ENCODE data around the gene WDFY4.

WDFY4 gene

DNA sequence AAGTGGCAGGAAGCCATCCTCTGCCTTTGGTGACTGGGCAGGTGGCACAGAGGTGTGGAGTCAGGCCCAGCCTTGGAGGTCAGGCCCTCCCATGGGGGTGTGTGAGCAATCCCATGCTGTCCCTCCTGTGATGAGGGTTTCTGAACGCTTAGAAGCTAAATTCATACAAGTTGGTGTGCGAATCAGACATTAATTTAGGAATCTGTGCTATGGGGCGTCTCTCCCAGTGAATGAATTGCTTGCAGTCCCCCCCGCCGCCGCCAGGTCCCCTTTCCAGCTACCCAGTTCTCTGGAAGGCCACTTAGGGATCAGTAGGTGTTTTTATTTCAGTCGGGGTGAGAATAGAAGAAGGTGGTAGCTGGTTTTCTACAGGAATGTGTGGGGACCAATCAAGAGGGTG lies 217.4 kb downstream of the WDFY4 start:
- DNase-seq (ENCODE audit: low spot score), result no peak
- Histone ChIP-seq H3K36me3 (ENCODE audit: low read depth) (no peaks in the 10 kb centered on the region), H3K27ac (ENCODE audit: poor library complexity, severe bottlenecking) (no peak overlapping the region), H3K9me3 (ENCODE audit: severe bottlenecking) (no peaks in the 10 kb centered on the region), H3K4me3 (ENCODE audit: severe bottlenecking) (no peak overlapping the region), H3K4me1 (ENCODE audit: insufficient read depth, poor library complexity, severe bottlenecking) (no peaks in the 10 kb centered on the region), H3K27me3 (ENCODE audit: insufficient read depth, poor library complexity, severe bottlenecking) (no peaks in the 10 kb centered on the region)
- TF ChIP-seq, protein P1, sequence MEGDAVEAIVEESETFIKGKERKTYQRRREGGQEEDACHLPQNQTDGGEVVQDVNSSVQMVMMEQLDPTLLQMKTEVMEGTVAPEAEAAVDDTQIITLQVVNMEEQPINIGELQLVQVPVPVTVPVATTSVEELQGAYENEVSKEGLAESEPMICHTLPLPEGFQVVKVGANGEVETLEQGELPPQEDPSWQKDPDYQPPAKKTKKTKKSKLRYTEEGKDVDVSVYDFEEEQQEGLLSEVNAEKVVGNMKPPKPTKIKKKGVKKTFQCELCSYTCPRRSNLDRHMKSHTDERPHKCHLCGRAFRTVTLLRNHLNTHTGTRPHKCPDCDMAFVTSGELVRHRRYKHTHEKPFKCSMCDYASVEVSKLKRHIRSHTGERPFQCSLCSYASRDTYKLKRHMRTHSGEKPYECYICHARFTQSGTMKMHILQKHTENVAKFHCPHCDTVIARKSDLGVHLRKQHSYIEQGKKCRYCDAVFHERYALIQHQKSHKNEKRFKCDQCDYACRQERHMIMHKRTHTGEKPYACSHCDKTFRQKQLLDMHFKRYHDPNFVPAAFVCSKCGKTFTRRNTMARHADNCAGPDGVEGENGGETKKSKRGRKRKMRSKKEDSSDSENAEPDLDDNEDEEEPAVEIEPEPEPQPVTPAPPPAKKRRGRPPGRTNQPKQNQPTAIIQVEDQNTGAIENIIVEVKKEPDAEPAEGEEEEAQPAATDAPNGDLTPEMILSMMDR (IDR thresholded peaks at IDR 0.05; ENCODE audit: poor library complexity, severe bottlenecking), result no peak
- no peak for ATAC-seq (ENCODE audit: low read depth)

DNA sequence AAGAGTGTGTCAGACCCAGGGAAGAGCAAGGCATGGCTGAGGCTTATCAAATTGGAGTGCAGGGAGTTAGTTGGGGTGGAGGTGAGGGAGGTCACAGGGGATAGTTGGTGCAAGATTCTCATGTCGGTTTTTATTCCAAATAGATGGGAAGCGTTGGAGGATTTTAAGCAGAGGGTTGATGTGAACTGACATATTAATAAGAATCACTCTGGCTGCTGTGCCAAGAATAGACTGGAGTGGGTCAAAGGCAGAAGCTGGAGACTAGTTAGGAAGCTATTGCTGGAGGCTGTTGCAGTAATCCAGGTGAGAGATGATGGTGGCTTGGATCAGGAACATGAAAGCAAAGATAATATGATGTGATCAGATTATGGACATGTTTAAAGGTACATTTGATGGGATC lies 218.5 kb downstream of the WDFY4 start:
- H3K27me3 ChIP-seq (ENCODE audit: insufficient read depth, poor library complexity, severe bottlenecking), result no peaks in the 10 kb centered on the region
- ATAC-seq (ENCODE audit: low read depth) (no peak), DNase-seq (ENCODE audit: low spot score) (no peak)
- H3K4me1 ChIP-seq (ENCODE audit: insufficient read depth, poor library complexity, severe bottlenecking), result no peaks in the 10 kb centered on the region
- H3K36me3 ChIP-seq (ENCODE audit: low read depth), result no peaks in the 10 kb centered on the region
- TF ChIP-seq, protein P1 (IDR thresholded peaks at IDR 0.05; ENCODE audit: poor library complexity, severe bottlenecking), result no peak
- H3K9me3 ChIP-seq (ENCODE audit: severe bottlenecking), result no peaks in the 10 kb centered on the region
- H3K4me3 ChIP-seq (ENCODE audit: severe bottlenecking), result no peak overlapping the region
- no peak overlapping the region for H3K27ac ChIP-seq (ENCODE audit: poor library complexity, severe bottlenecking)

DNA sequence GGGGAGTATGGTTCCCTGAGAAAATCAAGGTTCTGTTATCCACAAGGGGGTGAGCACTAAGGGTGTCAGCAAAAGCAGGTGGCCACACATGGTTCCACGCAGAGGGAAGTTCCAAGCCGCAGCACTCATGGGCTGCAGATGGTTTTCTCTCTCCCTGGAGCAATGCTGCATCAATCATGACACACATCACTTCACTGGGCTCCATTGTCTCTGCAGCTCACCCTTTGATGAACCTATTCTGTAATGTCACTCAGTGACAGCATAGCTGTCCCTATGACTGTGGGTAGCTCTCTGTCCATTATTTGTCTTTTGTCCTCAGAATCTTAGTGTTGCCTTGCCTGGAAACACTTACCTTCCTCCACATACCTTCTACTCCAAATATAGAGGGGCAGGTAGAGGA lies 220.2 kb downstream of the WDFY4 start:
- TF ChIP-seq, protein P1 (IDR thresholded peaks at IDR 0.05; ENCODE audit: poor library complexity, severe bottlenecking), result no peak
- no peak for DNase-seq (ENCODE audit: low spot score)
- no peaks in the 10 kb centered on the region for H3K27me3 ChIP-seq (ENCODE audit: insufficient read depth, poor library complexity, severe bottlenecking)

DNA sequence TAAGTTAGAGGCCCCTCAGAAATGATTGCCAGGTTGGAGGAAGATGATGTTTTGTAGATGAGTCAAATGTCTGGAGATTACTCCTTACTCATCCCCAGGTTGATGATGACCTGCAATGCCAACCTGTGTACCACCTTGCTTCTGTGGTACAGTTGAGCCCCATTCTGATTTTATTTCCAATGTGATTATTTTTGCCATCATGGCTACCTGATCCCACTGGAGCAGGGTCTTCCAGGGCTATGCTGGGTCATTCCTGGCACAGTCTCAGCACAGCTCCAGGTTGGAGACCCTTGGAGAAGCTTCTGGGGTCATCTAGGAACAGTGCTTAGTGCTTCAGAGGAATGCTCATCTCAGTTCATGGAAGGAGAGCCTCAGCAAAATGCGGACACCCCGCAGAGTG lies 220.6 kb downstream of the WDFY4 start:
- H3K36me3 ChIP-seq (ENCODE audit: low read depth), result no peaks in the 10 kb centered on the region
- TF ChIP-seq, protein P1 (IDR thresholded peaks at IDR 0.05; ENCODE audit: poor library complexity, severe bottlenecking), result no peak
- H3K4me3 ChIP-seq (ENCODE audit: severe bottlenecking), result no peak overlapping the region
- H3K27ac ChIP-seq (ENCODE audit: poor library complexity, severe bottlenecking), result no peak overlapping the region
- ATAC-seq (ENCODE audit: low read depth) (no peak), DNase-seq (ENCODE audit: low spot score) (no peak)
- no peaks in the 10 kb centered on the region for H3K9me3 ChIP-seq (ENCODE audit: severe bottlenecking)
- no peaks in the 10 kb centered on the region for H3K27me3 ChIP-seq (ENCODE audit: insufficient read depth, poor library complexity, severe bottlenecking)
- H3K4me1 ChIP-seq (ENCODE audit: insufficient read depth, poor library complexity, severe bottlenecking), result no peaks in the 10 kb centered on the region

More for the DNA sequence above, 220.2 kb downstream of the WDFY4 start:
- Histone ChIP-seq H3K27ac (ENCODE audit: poor library complexity, severe bottlenecking) (no peak overlapping the region), H3K4me1 (ENCODE audit: insufficient read depth, poor library complexity, severe bottlenecking) (no peaks in the 10 kb centered on the region), H3K4me3 (ENCODE audit: severe bottlenecking) (no peak overlapping the region), H3K9me3 (ENCODE audit: severe bottlenecking) (no peaks in the 10 kb centered on the region), H3K36me3 (ENCODE audit: low read depth) (no peaks in the 10 kb centered on the region)
- ATAC-seq (ENCODE audit: low read depth), result no peak

DNA sequence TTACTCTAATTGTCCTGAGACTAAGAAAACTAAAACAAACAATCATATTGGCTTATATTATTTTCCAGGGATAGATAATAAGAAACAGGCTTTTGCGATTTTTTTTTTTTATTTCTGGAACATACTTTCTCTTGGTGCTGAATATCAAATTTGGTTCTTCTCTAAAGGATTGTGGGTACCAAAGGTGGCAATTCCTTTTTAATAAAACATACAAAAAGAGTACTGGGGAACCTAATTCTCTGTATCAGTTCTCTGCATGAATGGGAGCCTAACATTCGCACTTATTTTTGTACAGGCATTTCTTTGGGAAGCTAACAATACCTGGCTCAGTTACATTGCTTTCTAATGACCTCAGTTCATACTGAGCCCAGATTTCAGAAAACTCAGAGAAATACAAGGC lies 222.2 kb downstream of the WDFY4 start:
- Histone ChIP-seq H3K4me1 (ENCODE audit: insufficient read depth, poor library complexity, severe bottlenecking) (no peaks in the 10 kb centered on the region), H3K27me3 (ENCODE audit: insufficient read depth, poor library complexity, severe bottlenecking) (no peaks in the 10 kb centered on the region), H3K27ac (ENCODE audit: poor library complexity, severe bottlenecking) (no peak overlapping the region), H3K4me3 (ENCODE audit: severe bottlenecking) (no peak overlapping the region), H3K9me3 (ENCODE audit: severe bottlenecking) (no peaks in the 10 kb centered on the region), H3K36me3 (ENCODE audit: low read depth) (no peaks in the 10 kb centered on the region)
- TF ChIP-seq, protein P1 (IDR thresholded peaks at IDR 0.05; ENCODE audit: poor library complexity, severe bottlenecking), result no peak
- ATAC-seq (ENCODE audit: low read depth) (no peak), DNase-seq (ENCODE audit: low spot score) (no peak)
